WTC11 (cell line): Measurements from ENCODE around the gene FOXN3. TPM values are rescaled to one million over a fixed set of nuclear protein-coding genes. Genes with fewer than 3 reads are reported as not detected.
A peak's percentile ranks its signal among the peaks of the same experiment; 100 is the strongest.

Experiments
- ATAC-seq: fragments of 200-7000 bp; cut with Tn5 transposase; 2 replicates; pipeline ENCODE4 v1.10.0; 2021; ENCODE audit warnings: mild to moderate bottlenecking, moderate library complexity
- CTCF ChIA-PET: fragments of 300-600 bp; sonication (Branson Sonifier 250); formaldehyde crosslinking; loops from one replicate; lab custom pipeline; 2021; ENCODE audit warnings: antibody characterized with exemption; lab: Charles Lee
- POLR2A ChIA-PET: fragments of 350-600 bp; sonication (Branson Sonifier 250); formaldehyde crosslinking; loops from one replicate; lab custom pipeline; 2021; ENCODE audit warnings: antibody characterized with exemption; lab: Charles Lee
- DNase-seq: peaks from one replicate; pipeline ENCODE4 v3.0.0; 2021; ENCODE audit warnings: low spot score
- H3K27ac Mint-ChIP-seq: 2 replicates; pipeline ENCODE4 v1.8.0; 2021; ENCODE audit warnings: mixed read lengths
- H3K27me3 Mint-ChIP-seq: 2 replicates; pipeline ENCODE4 v1.8.0; 2021; ENCODE audit warnings: low read depth, mild to moderate bottlenecking, moderate library complexity, mixed read lengths
- H3K36me3 Mint-ChIP-seq: 2 replicates; pipeline ENCODE4 v1.8.0; 2021; ENCODE audit warnings: mixed read lengths
- H3K4me1 Mint-ChIP-seq: 2 replicates; pipeline ENCODE4 v1.8.0; 2022; ENCODE audit warnings: mixed read lengths
- H3K4me3 Mint-ChIP-seq: 2 replicates; pipeline ENCODE4 v1.8.0; 2021; ENCODE audit warnings: mild to moderate bottlenecking, moderate library complexity, mixed read lengths
- H3K9me3 Mint-ChIP-seq: 2 replicates; pipeline ENCODE4 v1.8.0; 2021; ENCODE audit warnings: mixed read lengths
- ATF1 ChIP-seq: sonication (generic); formaldehyde crosslinking; IDR thresholded peaks from 2 replicates; pipeline ENCODE4 v1.8.1; 2023; ENCODE audit warnings: mild to moderate bottlenecking, moderate library complexity, missing genetic modification reagents
- EMX1 ChIP-seq: fragments of 250-450 bp; sonication (Bioruptor Pico); IDR thresholded peaks from 2 replicates; pipeline ENCODE4 v1.8.0; 2021; ENCODE audit warnings: mild to moderate bottlenecking
- ESRRA ChIP-seq: sonication (generic); formaldehyde crosslinking; IDR thresholded peaks from 2 replicates; pipeline ENCODE4 v1.8.1; 2022; ENCODE audit warnings: mild to moderate bottlenecking, missing genetic modification reagents, borderline replicate concordance
- FOXK1 ChIP-seq: sonication (generic); formaldehyde crosslinking; IDR thresholded peaks from 2 replicates; pipeline ENCODE4 v1.8.0; 2022; ENCODE audit warnings: mild to moderate bottlenecking, moderate library complexity, missing genetic modification reagents
- FOXP1 ChIP-seq: sonication (generic); formaldehyde crosslinking; IDR thresholded peaks from 2 replicates; pipeline ENCODE4 v1.8.0; 2022; ENCODE audit warnings: missing genetic modification reagents, mild to moderate bottlenecking, moderate library complexity, borderline replicate concordance
- GABPB1 ChIP-seq: sonication (generic); formaldehyde crosslinking; IDR thresholded peaks from 2 replicates; pipeline ENCODE4 v1.8.1; 2023; ENCODE audit warnings: mild to moderate bottlenecking, missing genetic modification reagents
- GRHL2 ChIP-seq: fragments of 250-450 bp; sonication (Bioruptor Pico); IDR thresholded peaks from 2 replicates; pipeline ENCODE4 v1.8.0; 2022; ENCODE audit warnings: mild to moderate bottlenecking, moderate library complexity; ENCODE audit not compliant: insufficient replicate concordance, severe bottlenecking
- GTF2I ChIP-seq: fragments of 250-450 bp; sonication (Bioruptor Pico); conservative IDR thresholded peaks from 2 replicates; pipeline ENCODE4 v1.4.0; 2021; ENCODE audit warnings: mild to moderate bottlenecking
- HMGA2 ChIP-seq: fragments of 250-450 bp; sonication (Bioruptor Pico); IDR thresholded peaks from 2 replicates; pipeline ENCODE4 v1.4.0; 2021; ENCODE audit warnings: mild to moderate bottlenecking, moderate library complexity
- IRF2 ChIP-seq: sonication (generic); formaldehyde crosslinking; IDR thresholded peaks from 2 replicates; pipeline ENCODE4 v1.8.0; 2022; ENCODE audit warnings: low read depth, missing genetic modification reagents, borderline replicate concordance
- JUN ChIP-seq: sonication (generic); formaldehyde crosslinking; IDR thresholded peaks from 2 replicates; pipeline ENCODE4 v1.8.0; 2023; ENCODE audit warnings: mild to moderate bottlenecking, missing genetic modification reagents
- NR1H2 ChIP-seq: sonication (generic); formaldehyde crosslinking; IDR thresholded peaks from 2 replicates; pipeline ENCODE4 v1.9.0; 2021; ENCODE audit warnings: mild to moderate bottlenecking, moderate library complexity, missing genetic modification reagents
- NR3C1 ChIP-seq: sonication (generic); formaldehyde crosslinking; conservative IDR thresholded peaks from 2 replicates; pipeline ENCODE4 v1.8.1; 2023; ENCODE audit warnings: low read depth, mild to moderate bottlenecking, missing genetic modification reagents
- RORB ChIP-seq: fragments of 250-450 bp; sonication (Bioruptor Pico); IDR thresholded peaks from 2 replicates; pipeline ENCODE4 v1.9.0; 2021; ENCODE audit warnings: mild to moderate bottlenecking
- SOX15 ChIP-seq: fragments of 250-450 bp; sonication (Bioruptor Pico); IDR thresholded peaks from 2 replicates; pipeline ENCODE4 v1.9.0; 2021; ENCODE audit warnings: mild to moderate bottlenecking
- SP1 ChIP-seq: sonication (generic); formaldehyde crosslinking; conservative IDR thresholded peaks from 2 replicates; pipeline ENCODE4 v1.8.1; 2022; ENCODE audit warnings: missing genetic modification reagents
- TCF7 ChIP-seq: sonication (generic); formaldehyde crosslinking; IDR thresholded peaks from 2 replicates; pipeline ENCODE4 v1.8.0; 2022; ENCODE audit warnings: mild to moderate bottlenecking, low read depth, missing genetic modification reagents, moderate library complexity
- ZBTB21 ChIP-seq: sonication (generic); formaldehyde crosslinking; IDR thresholded peaks from 2 replicates; pipeline ENCODE4 v1.8.1; 2023; ENCODE audit warnings: mild to moderate bottlenecking, missing genetic modification reagents, borderline replicate concordance
- ZNF121 ChIP-seq: sonication (generic); formaldehyde crosslinking; IDR thresholded peaks from 2 replicates; pipeline ENCODE4 v1.8.0; 2023; ENCODE audit warnings: missing genetic modification reagents
- ZNF219 ChIP-seq: sonication (generic); formaldehyde crosslinking; IDR thresholded peaks from 2 replicates; pipeline ENCODE4 v1.8.0; 2023; ENCODE audit warnings: missing genetic modification reagents, mild to moderate bottlenecking, borderline replicate concordance
- ZNF232 ChIP-seq: sonication (generic); formaldehyde crosslinking; IDR thresholded peaks from 2 replicates; pipeline ENCODE4 v1.8.0; 2022; ENCODE audit warnings: mild to moderate bottlenecking, missing genetic modification reagents
- ZNF416 ChIP-seq: fragments of 250-450 bp; sonication (Bioruptor Pico); IDR thresholded peaks from 2 replicates; pipeline ENCODE4 v1.9.0; 2021; ENCODE audit warnings: mild to moderate bottlenecking, inconsistent platforms
- ZNF671 ChIP-seq: fragments of 250-450 bp; sonication (Bioruptor Pico); IDR thresholded peaks from 2 replicates; pipeline ENCODE4 v1.8.0; 2021; ENCODE audit warnings: mild to moderate bottlenecking
- total RNA-seq: library from RNA; stranded (reverse); gene quantifications from 3 replicates; pipeline ENCODE4 v1.2.3, GENCODE V29; 2021
- TF ChIP-seq, protein P1 (sequence below): sonication (generic); formaldehyde crosslinking; IDR thresholded peaks from 2 replicates; pipeline ENCODE4 v1.8.1; 2023; ENCODE audit warnings: mild to moderate bottlenecking, missing genetic modification reagents, moderate library complexity
- TF ChIP-seq, protein P2 (sequence below): sonication (generic); formaldehyde crosslinking; IDR thresholded peaks from 2 replicates; pipeline ENCODE4 v1.8.0; 2022; ENCODE audit warnings: mild to moderate bottlenecking, missing genetic modification reagents
- TF ChIP-seq, protein P3 (sequence below): sonication (generic); formaldehyde crosslinking; IDR thresholded peaks from 2 replicates; pipeline ENCODE4 v1.8.1; 2022; ENCODE audit warnings: mild to moderate bottlenecking, missing genetic modification reagents, moderate library complexity, borderline replicate concordance
- TF ChIP-seq, protein P4 (sequence below): sonication (generic); formaldehyde crosslinking; conservative IDR thresholded peaks from 2 replicates; pipeline ENCODE4 v1.8.1; 2023; ENCODE audit warnings: mild to moderate bottlenecking, low read depth, missing genetic modification reagents, moderate library complexity
- TF ChIP-seq, protein P5 (sequence below): sonication (generic); formaldehyde crosslinking; conservative IDR thresholded peaks from 2 replicates; pipeline ENCODE4 v1.8.1; 2022; ENCODE audit warnings: mild to moderate bottlenecking, missing genetic modification reagents
- TF ChIP-seq, protein P6 (sequence below): sonication (generic); formaldehyde crosslinking; IDR thresholded peaks from 2 replicates; pipeline ENCODE4 v1.8.0; 2023; ENCODE audit warnings: missing genetic modification reagents
- TF ChIP-seq, protein P7 (sequence below): fragments of 250-450 bp; sonication (Bioruptor Pico); IDR thresholded peaks from 2 replicates; pipeline ENCODE4 v2.1.2; 2022; ENCODE audit warnings: mild to moderate bottlenecking, moderate library complexity

Gene FOXN3
- total RNA-seq, 1 experiment from 2014 or later, result 170 TPM

DNA sequence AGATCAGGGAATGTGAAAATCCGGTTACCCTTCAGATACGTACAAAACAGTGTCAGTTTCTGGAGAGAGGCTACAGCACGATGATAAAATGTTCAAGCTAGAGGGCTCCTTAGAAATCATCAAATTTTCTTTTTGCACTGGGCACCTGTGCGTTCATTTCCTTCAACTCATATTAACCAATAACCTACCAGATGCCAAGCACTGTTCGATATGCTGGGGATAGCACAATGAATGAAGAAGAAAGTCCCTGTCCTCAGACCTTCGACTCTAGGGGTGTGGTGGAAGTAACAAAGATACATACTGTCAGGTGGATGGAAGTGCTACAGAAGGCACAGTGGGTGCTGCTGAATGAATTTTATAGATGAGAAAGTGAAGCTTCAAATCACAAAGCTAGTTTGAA lies 172.3 kb downstream of the FOXN3 start:
- POLR2A ChIA-PET, result no interaction called here
- ATAC-seq, result no peak
- Mint-ChIP-seq H3K4me3 (no peak overlapping the region), H3K9me3 (no peaks in the 10 kb centered on the region), H3K4me1 (peaks cover 85% of the 10 kb centered on the region)
- DNase-seq, result no peak
- TF ChIP-seq ZBTB21 (CRISPR knock-in tag), result no peak
- TF ChIP-seq, protein P1, sequence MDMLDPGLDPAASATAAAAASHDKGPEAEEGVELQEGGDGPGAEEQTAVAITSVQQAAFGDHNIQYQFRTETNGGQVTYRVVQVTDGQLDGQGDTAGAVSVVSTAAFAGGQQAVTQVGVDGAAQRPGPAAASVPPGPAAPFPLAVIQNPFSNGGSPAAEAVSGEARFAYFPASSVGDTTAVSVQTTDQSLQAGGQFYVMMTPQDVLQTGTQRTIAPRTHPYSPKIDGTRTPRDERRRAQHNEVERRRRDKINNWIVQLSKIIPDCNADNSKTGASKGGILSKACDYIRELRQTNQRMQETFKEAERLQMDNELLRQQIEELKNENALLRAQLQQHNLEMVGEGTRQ, result no peak
- no peak for TF ChIP-seq GABPB1 (CRISPR knock-in tag)
- no peak for TF ChIP-seq FOXP1 (CRISPR knock-in tag)
- TF ChIP-seq ATF1 (CRISPR knock-in tag), result no peak
- TF ChIP-seq SOX15 (CRISPR knock-in tag), result no peak
- TF ChIP-seq JUN (CRISPR knock-in tag), result no peak
- no peak for TF ChIP-seq ZNF121 (CRISPR knock-in tag)
- TF ChIP-seq, protein P2, sequence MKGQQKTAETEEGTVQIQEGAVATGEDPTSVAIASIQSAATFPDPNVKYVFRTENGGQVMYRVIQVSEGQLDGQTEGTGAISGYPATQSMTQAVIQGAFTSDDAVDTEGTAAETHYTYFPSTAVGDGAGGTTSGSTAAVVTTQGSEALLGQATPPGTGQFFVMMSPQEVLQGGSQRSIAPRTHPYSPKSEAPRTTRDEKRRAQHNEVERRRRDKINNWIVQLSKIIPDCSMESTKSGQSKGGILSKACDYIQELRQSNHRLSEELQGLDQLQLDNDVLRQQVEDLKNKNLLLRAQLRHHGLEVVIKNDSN (CRISPR knock-in tag), result no peak
- no peak for TF ChIP-seq ZNF671 (CRISPR knock-in tag)
- TF ChIP-seq, protein P3, sequence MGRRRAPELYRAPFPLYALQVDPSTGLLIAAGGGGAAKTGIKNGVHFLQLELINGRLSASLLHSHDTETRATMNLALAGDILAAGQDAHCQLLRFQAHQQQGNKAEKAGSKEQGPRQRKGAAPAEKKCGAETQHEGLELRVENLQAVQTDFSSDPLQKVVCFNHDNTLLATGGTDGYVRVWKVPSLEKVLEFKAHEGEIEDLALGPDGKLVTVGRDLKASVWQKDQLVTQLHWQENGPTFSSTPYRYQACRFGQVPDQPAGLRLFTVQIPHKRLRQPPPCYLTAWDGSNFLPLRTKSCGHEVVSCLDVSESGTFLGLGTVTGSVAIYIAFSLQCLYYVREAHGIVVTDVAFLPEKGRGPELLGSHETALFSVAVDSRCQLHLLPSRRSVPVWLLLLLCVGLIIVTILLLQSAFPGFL (CRISPR knock-in tag), result no peak
- TF ChIP-seq, protein P4, sequence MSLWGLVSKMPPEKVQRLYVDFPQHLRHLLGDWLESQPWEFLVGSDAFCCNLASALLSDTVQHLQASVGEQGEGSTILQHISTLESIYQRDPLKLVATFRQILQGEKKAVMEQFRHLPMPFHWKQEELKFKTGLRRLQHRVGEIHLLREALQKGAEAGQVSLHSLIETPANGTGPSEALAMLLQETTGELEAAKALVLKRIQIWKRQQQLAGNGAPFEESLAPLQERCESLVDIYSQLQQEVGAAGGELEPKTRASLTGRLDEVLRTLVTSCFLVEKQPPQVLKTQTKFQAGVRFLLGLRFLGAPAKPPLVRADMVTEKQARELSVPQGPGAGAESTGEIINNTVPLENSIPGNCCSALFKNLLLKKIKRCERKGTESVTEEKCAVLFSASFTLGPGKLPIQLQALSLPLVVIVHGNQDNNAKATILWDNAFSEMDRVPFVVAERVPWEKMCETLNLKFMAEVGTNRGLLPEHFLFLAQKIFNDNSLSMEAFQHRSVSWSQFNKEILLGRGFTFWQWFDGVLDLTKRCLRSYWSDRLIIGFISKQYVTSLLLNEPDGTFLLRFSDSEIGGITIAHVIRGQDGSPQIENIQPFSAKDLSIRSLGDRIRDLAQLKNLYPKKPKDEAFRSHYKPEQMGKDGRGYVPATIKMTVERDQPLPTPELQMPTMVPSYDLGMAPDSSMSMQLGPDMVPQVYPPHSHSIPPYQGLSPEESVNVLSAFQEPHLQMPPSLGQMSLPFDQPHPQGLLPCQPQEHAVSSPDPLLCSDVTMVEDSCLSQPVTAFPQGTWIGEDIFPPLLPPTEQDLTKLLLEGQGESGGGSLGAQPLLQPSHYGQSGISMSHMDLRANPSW (CRISPR knock-in tag), result no peak
- no peak for TF ChIP-seq SP1 (CRISPR knock-in tag)
- TF ChIP-seq GTF2I (CRISPR knock-in tag), result no peak
- TF ChIP-seq NR3C1 (CRISPR knock-in tag), result no peak
- TF ChIP-seq, protein P5, sequence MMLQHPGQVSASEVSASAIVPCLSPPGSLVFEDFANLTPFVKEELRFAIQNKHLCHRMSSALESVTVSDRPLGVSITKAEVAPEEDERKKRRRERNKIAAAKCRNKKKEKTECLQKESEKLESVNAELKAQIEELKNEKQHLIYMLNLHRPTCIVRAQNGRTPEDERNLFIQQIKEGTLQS (CRISPR knock-in tag), result no peak
- TF ChIP-seq ZNF219 (CRISPR knock-in tag), result no peak
- TF ChIP-seq TCF7 (CRISPR knock-in tag), result no peak
- TF ChIP-seq, all 79 proteins: peak for 0
- Mint-ChIP-seq H3K27ac (peak overlapping the region; percentile 6), H3K27me3 (no peaks in the 10 kb centered on the region), H3K36me3 (peaks cover 9% of the 10 kb centered on the region; the same call in 1 of the 2 replicates)
- CTCF ChIA-PET, result interaction anchor here (1.4 kb wide), 1 partner anchor 23 kb away, joined by 4 read pairs; no protein-coding TSS in a partner anchor

DNA sequence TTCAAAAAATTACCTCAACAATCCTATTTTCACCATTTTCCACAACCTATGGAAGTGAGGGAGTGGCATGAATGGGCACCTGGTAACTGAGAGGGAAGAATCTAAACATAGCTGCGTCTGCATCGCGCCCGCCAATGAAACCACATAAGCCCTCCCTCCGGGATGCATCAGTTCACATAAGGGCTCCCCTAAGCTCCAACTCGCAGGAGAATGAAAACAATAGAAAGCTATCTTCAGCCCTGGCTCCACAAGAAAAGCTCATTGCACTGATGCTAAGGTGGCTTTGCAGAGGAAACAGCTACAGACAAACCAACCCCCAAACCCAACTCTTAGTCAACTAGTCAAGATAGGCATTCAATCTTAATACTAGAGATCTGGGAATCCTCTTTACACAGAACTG lies 173.3 kb downstream of the FOXN3 start:
- Mint-ChIP-seq H3K36me3 (peaks cover 9% of the 10 kb centered on the region; the same call in 1 of the 2 replicates), H3K4me3 (no peak overlapping the region), H3K27ac (peak overlapping the region; percentile 82; the same call in 1 of the 2 replicates), H3K4me1 (peaks cover 86% of the 10 kb centered on the region), H3K27me3 (no peaks in the 10 kb centered on the region), H3K9me3 (no peaks in the 10 kb centered on the region)
- ChIA-PET POLR2A (no interaction called here), CTCF (interaction anchor here (0.9 to 1.1 kb wide), 2 partner anchors 9 to 203 kb away, joined by 4 read pairs; no protein-coding TSS in a partner anchor)
- TF ChIP-seq ZNF232 (no peak), ESRRA (CRISPR knock-in tag) (no peak), IRF2 (CRISPR knock-in tag) (no peak), RORB (CRISPR knock-in tag) (no peak), SOX15 (CRISPR knock-in tag) (no peak), NR1H2 (CRISPR knock-in tag) (no peak), ZNF416 (CRISPR knock-in tag) (no peak), SP1 (CRISPR knock-in tag) (no peak), ZNF219 (CRISPR knock-in tag) (no peak), JUN (CRISPR knock-in tag) (no peak), EMX1 (no peak), GRHL2 (CRISPR knock-in tag) (no peak), FOXK1 (no peak), HMGA2 (CRISPR knock-in tag) (no peak)
- TF ChIP-seq, protein P6, sequence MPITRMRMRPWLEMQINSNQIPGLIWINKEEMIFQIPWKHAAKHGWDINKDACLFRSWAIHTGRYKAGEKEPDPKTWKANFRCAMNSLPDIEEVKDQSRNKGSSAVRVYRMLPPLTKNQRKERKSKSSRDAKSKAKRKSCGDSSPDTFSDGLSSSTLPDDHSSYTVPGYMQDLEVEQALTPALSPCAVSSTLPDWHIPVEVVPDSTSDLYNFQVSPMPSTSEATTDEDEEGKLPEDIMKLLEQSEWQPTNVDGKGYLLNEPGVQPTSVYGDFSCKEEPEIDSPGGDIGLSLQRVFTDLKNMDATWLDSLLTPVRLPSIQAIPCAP, result no peak
- TF ChIP-seq, protein P7, sequence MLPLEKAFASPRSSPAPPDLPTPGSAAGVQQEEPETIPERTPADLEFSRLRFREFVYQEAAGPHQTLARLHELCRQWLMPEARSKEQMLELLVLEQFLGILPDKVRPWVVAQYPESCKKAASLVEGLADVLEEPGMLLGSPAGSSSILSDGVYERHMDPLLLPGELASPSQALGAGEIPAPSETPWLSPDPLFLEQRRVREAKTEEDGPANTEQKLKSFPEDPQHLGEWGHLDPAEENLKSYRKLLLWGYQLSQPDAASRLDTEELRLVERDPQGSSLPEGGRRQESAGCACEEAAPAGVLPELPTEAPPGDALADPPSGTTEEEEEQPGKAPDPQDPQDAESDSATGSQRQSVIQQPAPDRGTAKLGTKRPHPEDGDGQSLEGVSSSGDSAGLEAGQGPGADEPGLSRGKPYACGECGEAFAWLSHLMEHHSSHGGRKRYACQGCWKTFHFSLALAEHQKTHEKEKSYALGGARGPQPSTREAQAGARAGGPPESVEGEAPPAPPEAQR, result no peak
- peak; percentile 43 for ATAC-seq
- no peak for DNase-seq
